ENCODE data around the gene PKMYT1.
"Not testable (repeated sequence)": the region's sequence is repeated elsewhere in the genome, so short reads cannot be mapped to it uniquely, and the experiment has no call there.

The PKMYT1 gene

DNA sequence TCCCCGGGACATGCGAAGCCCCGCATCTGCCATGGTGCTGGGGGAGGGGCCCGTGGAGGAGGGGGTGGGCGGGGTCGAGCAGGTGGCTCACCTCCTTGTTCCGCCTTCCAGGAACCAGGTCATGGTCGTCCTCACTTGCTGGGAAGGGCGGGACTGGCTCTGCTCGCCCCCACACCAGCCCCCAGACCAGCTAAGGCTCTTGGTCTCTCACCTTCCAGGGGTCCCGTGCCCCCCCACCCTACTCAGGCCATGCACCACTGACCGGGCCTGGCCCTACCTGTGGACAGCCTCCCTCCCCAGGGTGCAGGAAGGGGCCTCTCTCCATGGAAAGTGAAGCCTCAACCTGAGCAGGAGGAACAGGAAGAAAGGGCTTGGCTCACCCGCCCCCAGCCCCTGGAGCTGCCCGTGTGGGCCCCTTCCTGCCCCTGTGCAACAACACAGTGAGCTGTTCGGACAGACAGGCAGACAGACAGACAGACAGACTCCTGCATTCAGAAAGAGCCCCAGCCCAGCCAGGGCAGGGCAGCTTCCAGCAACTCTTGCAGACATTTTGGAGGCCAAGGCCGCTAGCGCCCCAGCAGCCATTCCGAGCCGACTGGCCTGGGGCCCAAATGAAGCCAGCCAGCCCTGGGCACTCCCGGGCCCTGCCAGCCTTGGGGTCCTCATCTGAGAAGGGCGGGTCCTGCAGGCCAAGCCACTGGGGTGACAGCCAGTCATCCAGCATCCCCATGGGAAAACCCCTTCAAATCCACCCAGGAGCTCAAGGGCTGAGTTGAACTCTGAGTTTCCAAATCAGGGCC lies 24.3 kb downstream of the PKMYT1 start:
- peak in 1 of 3 experiments; percentile 21 for DNase-seq

DNA sequence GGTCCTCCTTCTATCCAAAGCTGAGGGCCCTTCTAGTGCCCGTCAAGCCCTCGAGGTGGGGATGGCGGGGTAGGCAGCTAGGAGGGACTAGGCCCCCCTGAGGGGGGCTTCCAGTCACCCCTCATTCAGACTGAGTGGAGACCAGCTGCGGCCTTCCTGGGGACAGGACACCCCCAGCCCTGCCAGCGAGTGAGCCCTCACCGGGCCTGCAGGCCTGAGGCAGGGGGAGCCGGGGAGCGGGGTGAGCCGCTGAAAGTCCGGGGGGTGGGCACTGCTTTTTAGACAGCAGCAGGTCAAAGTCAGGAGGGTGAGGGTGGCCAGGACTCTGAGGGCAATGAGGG lies 24.8 kb downstream of the PKMYT1 start:
- no peak for DNase-seq

DNA sequence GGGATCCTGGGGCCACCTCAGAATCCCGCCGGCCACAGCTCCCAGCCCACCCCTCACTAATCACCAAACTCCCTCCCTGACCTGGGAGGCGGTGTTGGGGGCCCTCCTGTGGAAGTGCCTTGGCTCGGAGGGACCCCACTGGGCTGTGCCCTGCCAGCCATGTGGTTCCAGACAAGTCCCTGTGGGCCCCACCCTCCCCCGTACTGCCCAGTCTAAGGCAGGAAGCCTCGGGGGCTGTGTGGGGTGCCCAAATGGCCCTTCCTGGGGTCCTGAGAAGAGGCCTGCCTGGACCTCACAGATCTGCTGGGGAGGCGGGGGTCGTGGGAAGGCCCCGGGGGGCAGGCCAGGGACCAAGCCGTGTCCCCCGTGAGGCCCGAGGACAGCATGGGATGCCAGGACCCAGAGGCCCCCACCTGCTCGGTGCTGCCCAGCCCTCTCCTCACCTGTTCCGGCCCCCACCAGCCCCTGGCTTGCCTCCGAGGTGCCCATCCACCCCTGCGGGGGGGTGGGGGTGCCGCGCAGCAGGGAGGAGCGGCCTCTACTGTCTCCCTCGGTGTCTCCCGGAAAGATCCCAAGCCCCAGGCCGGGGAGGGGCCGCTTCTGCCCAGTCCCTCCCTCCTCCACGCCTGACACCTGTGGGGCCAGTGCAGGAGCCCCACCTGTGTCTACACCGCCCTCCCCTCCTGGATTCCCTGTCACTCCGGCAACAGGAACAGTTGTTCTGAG lies 25.4 kb downstream of the PKMYT1 start:
- DNase-seq = peak; percentile 31 to 65 (median 36)

DNA sequence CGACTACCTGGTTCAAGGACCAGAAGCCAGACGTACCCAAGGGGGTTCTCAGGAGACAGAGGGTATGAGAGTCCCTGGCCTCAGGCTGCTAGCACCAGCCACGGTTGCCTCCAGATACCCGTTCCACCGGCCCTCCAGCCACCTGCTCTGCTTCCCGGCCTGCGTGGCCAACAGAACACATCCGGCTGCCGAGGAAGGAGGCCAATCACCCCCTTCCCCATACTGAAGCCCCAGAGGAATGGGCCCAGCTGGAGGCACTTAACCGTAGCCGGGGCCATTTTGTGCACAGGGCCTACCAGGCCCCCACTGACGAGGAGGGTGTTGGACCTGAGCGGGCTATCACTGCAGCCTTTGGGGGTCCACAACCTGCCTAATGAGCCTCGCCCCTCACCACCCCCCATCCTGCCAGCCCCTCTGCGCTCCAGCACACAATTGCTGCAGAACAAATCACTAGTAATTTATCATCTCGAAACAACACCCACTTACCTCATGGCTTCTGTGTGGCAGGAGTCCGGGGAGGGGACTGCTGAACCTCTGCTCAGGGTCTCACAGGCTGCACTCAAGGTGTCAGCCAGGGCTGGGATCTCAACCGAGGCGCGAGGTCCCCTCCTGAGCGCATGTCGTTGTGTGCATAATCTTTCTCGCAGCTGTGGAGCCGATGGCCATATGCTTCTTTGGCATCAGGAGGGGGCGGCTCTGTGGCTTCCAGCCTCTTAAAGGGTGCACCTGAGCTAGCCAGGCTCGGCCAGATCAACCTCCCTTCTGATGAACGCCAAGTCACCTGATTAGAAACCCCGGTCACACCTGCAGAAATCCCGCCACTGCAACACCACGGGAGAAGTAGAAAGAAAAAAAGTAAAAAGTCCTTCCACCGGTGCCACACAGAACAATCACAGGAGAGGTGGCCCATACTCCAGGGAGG lies 26.3 kb downstream of the PKMYT1 start:
- peak; percentile 38 to 65 (median 58) for DNase-seq

DNA sequence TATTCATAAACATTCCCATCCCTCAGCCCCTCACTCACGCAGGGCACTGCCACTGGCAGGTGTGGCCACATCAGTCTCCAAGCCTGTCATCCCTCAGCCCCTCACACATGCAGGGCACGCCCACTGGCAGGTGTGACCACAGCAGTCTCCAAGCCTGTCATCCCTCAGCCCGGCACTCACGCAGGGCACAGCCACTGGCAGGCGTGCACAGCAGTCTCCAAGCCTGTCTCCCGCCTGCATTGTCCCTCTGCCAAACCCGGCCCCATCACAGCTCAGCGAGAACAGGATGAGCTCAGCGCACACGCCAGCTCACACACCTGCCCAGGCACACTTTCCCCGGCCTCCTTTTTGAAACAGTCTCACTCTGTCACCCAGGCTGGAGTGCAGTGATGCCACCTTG lies 27.6 kb downstream of the PKMYT1 start:
- DNase-seq = peak; percentile 65 to 81 (median 65)

DNA sequence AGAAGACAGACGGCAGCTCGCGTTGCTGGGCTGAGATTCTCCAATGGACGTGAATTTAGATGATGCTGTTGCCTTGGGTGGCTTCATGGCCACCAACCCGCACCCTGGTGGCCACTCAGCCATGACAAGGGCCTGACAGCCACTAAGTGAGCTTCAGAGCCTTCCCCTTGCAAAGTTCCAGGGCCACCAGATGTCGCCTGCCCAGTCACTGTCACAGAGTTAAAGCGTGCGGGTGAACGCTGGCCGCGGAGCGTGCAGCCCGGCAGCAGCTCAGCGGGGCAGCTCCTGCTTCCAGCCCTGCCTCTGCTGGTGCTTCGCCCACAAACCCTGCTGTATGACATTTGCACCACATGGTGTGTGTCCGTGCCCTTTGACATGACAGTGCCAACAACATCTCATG lies 29.5 kb downstream of the PKMYT1 start:
- no peak for DNase-seq

DNA sequence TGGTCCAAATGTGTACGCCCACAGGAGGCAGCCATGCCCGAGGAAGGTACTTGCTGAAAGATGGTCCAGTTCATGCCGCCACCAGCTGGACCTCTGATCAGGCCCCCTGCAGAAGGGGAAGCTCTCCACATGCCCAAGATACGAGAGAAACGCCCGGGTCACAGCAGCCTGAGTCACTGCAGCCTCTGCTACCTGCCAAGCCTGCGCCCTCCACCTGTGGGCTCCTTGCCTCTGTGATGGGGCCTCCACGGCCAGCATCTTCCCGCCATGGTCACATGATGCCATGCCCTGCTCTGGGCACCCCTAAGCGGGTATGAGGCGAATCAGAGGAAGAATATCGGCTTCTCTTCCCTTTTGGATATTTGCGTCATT lies 29.9 kb downstream of the PKMYT1 start:
- no peak for DNase-seq

DNA sequence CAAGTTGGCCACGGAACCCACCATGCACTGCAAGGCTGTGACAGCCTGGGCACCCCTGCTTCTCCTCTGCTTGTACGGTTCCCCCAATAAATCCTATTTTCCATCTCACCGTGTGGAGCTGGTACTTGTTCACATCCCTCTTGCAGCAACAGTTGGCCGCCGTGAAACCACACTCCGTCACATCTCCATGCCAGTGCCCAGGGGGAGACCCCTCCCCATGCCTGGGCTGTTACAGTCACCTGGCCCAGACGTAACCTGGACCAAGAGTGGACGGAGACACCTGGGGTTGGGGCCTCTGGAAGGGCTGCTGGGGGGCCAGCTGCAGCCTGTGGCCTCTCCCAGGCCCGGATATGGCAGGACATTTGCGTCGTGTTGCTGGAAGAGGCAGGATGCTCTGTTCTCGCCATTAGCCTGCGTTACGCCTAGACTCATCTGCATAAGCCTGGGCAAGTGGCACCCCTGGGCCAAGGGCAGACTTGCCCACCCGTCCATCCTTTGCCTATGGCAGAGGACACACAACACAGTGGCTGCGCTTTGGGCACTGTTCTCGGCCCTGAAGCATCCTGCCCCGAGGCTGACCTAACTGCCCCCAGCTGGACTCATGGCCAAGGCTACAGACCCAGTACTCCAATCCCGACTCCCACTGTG lies 30.4 kb downstream of the PKMYT1 start:
- DNase-seq = no peak

DNA sequence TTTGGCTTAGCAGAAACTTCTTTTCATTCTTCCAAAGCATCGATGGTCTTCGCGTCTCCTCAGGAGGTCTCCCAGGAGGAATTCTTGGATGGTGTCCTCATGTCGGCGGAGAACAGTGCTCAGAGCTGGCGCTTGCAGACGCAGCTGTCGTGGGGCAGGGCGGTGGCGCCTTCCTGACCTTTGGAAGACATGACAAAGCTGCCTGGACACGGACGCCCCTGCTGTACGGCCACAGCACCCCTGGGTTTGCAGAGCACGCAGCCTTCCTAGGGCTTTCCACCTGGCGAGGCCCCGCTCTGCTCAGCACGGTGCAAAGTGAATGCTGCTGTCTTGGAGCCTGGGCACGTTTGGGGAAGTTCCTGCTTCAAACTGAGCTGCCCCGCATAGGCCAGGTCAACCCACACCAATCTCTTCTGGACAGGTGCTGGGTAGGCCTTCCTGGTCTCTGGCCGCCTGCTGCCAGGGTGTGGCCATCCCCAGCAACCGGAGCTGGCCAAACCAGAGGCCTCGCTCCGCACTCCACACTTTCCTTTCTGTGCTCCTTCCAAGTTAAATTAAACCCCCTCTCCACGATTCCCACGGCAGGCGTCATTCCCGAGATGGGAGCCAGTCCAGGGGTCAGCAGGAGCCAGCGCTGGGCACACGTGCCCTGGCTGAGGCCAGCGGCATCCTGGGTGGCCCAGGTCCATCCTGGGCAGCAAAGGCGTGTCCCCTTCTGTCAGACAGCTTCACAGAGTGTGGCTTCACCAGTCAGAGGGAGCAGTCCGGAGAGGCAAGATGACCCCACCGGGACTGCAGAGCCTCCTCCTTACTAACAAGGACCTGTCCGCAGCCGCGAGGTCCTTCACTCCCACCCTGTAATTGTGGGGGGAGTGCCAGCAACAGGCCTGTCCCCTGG lies 31.2 kb downstream of the PKMYT1 start:
- no peak for DNase-seq

DNA sequence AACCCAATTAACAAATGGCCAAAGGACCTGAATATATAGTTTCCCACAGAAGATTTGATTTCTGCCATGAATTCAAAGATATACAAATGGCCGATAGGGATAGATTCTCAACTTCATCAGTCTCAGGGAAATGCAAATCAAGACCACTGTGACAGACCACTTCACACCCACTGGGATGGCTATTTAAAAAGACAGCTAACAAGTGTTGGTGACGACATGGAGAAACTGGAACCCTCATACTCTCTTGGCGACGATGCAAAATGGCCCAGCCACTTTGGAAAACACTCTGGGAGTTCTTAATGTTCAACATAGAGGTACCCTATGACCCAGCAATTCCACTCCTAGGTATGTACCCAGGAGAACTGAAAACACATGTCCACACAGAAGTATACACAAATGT lies 33.6 kb downstream of the PKMYT1 start:
- DNase-seq = no peak

DNA sequence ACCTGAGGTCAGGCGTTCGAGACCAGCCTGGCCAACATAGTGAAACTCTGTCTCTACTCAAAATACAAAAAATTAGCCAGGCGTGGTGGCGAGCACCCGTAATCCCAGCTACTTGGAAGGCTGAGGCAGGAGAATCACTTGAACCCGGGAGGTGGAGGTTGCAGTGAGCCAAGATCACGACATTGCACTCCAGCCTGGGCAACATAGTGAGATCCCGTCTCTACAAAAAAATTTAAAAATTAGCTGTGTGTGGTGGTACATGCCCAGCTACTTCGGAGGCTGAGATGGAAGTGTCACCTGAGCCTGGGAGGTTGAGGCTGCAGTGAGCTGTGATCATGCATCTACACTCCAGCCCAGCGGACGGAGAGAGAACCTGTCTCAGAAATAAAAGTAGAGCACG lies 36.5 kb downstream of the PKMYT1 start:
- DNase-seq = not testable (repeated sequence)

DNA sequence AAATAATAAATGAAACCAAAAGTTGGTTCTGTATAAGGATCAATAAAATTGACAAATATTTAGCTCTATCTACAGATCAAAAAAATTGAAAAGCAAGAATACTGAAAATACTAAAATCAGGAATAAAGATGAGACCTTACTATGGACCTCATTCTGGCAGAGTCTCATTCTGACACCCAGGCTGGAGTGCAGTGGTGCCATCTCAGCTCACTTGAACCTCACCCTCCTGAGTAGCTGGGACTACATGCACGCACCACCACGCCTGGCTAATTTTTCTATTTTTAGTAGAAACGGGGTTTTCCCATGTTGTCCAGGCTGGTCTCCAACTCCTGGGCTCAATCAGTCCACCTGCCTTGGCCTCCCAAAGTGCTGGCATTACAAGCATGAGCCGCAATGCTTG lies 38.2 kb downstream of the PKMYT1 start:
- DNase-seq = no peak

DNA sequence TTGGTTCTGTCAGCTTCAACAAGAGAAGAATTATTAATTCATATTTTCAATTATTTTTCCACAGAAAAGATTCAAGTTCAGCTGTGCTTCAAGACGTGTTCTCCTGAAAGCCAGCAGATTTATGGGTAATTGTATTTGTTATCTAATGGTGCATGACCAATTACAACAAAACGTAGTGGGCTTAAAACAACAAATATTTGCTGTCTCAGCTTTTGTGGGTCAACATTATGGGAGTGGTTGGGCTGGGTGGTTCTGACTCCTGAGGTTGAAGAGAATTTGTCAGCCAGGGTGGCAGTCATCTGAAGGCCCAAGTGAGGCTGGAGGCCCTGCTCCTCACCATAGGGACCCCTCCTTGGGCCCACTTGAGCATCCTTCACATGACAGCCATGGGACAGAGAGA lies 40.3 kb downstream of the PKMYT1 start:
- peak in 1 of 3 experiments; percentile 53 for DNase-seq

DNA sequence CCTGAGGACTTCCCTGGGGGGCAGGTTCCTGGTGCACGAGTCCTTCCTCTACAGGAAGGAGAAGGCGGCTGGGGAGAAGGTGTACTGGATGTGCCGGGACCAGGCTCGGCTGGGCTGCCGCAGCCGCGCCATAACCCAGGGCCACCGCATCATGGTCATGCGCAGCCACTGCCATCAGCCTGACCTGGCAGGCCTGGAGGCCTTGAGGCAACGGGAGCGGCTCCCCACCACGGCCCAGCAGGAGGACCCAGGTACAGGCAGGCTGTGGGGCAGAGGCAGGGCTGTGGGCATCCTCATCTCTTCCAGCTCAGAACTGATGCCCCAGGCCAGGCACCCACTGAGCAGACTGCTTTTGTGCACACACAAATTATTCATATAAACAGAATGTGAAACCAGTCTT lies 42.0 kb downstream of the PKMYT1 start:
- DNase-seq = no peak

DNA sequence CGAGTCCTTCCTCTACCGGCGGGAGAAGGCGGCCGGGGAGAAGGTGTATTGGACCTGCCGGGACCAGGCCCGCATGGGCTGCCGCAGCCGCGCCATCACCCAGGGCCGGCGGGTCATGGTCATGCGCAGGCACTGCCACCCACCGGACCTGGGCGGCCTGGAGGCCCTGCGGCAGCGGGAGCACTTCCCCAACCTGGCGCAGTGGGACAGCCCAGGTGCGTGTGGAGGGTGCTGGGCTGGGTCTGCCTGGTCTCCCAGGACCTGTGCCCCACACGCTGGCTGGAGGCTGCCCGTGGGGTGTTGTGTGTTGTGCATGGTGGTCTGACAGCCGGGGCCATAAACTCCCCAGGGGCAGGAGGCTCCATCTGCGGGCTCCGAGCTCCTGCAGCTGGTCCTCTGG lies 43.1 kb downstream of the PKMYT1 start:
- DNase-seq = no peak

DNA sequence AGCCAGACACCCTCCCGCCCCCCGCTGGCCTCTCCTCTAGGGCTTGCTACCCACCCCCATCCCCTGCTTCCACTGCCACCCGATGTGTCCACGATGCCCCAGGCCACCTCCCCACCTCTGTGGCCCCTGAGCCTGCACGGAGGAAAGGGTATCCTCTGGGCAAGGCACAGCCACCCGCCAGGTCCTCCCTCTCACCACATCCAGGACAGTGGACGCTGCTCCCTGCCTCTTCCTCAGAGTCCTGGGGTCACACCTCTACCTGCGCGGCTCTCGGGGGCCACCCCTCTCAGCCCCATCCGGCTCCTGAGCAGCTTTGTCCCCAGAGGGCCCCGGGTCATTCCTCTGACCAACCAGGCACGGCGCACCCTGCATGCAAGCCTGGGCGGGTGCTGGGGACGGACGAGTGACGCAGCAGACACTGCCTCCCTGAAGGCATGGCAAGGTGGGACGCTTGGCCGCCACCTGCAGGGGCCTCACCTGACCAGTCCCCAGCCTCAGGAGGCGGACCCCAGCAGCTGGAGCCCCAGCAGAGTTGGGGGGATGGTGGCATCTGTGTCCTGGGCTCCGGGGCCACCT lies 43.7 kb downstream of the PKMYT1 start:
- no peak for DNase-seq

DNA sequence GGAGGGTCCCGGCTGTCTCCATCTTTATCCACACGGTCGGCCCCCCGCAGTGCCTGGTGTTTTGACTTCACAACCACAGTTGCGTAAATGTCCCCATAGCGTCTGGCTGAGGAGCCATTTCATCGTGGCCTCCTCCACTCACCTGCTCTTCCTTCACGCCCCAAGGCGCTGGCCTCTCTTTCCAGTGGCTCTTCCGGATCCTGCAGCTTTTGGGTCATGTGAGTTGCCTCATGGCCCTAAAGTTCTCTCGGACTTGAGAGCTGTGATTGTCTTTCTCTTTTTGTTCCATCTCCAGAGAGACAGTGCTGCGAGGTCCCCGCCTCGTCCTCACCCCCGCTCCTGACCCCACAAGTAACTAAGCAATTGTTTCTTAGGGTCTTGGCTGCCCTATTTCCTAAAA lies 45.8 kb downstream of the PKMYT1 start:
- no peak for DNase-seq

DNA sequence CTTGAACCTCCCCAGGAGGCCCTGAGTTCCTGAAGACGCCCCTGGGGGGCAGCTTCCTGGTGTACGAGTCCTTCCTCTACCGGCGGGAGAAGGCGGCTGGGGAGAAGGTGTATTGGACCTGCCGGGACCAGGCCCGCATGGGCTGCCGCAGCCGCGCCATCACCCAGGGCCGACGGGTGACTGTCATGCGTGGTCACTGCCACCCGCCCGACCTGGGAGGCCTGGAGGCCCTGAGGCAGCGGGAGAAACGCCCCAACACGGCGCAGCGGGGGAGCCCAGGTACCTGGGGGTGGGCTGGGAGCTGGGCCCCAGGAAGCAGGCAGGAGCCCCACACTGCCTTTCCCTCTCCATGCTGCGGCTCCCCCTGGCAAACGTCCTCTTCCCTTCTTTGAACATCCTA lies 46.5 kb downstream of the PKMYT1 start:
- DNase-seq = no peak

DNA sequence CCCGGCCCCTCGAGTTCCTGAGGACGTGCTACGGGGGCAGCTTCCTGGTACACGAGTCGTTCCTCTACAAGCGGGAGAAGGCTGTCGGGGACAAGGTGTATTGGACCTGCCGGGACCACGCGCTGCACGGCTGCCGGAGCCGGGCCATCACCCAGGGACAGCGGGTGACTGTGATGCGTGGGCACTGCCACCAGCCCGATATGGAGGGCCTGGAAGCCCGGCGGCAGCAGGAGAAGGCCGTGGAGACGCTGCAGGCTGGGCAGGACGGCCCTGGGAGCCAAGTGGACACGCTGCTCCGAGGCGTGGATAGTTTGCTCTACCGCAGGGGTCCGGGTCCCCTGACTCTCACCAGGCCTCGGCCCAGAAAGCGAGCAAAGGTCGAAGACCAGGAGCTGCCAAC lies 47.1 kb downstream of the PKMYT1 start:
- no peak for DNase-seq

DNA sequence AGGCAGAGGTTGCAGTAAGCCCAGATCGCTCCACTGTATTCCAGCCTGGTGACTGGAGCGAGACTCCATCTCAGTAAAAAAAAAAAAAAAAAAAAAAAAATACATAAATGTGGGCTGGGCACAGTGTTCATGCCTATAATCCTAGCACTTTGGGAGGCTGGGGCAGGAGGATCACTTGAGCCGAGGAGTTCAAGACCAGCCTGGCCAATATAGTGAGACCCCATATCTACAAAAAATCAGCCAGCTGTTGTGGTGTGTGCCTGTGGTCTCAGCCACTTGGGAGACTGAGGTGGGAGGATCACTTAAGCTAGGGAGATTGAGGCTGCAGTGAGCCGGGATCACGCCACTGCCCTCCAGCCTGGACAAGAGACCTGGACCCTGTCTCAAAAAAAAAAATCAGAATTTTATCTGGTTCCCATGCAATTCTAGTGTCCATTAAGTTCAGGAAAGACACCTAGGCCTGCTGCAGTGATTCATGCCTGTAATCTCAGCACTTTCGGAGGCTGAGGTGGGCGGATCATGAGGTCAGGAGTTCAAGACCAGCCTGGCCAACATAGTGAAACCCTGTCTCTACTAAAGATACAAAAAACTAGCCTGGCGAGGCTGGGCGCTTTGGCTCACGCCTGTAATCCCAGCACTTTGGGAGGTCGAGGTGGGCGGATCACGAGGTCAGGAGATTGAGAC lies 48.9 kb downstream of the PKMYT1 start:
- not testable (repeated sequence) for DNase-seq

DNA sequence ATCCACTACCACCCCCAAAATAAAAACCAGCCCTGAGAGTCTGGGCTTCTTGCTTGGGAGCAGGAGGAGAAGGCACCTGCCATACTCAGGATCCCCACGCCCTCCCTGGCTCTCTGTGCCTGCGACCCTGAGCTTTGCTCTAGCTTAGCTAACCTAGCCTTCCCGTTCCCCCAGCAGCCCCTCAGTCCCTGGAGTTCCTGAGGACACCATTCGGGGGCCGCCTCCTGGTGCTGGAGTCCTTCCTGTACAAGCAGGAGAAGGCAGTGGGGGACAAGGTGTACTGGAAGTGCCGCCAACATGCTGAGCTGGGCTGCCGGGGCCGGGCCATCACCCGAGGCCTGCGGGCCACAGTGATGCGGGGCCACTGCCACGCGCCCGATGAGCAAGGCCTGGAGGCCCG lies 50.0 kb downstream of the PKMYT1 start:
- DNase-seq = no peak

Measured in NCI-H1417 (cell line).